Neural cell (in vitro differentiated cells): Measurements from ENCODE around the gene ARGLU1.

Experiments used
- CTCF ChIP-seq: fragments of 450-650 bp; IDR thresholded peaks from 2 replicates; pipeline ENCODE4 v1.5.1; 2014; ENCODE audit warnings: antibody characterized with exemption, mild to moderate bottlenecking, moderate library complexity; ENCODE audit not compliant: poor library complexity, severe bottlenecking
- EZH2 ChIP-seq: fragments of 200-600, 300-800 bp; shearing (Covaris generic), sonication (generic); IDR thresholded peaks from 2 replicates; pipeline ENCODE4 v1.6.1; 2014; ENCODE audit warnings: antibody characterized with exemption, low read length, borderline replicate concordance, mild to moderate bottlenecking; ENCODE audit not compliant: insufficient read depth, poor library complexity, severe bottlenecking
- POLR2AphosphoS5 ChIP-seq: IDR thresholded peaks from 2 replicates; pipeline ENCODE4 v1.6.1; 2012
- RAD21 ChIP-seq: fragments of 450-650 bp; conservative IDR thresholded peaks from 2 replicates; pipeline ENCODE4 v1.6.1; 2014; ENCODE audit warnings: antibody characterized with exemption, mild to moderate bottlenecking, moderate library complexity

GRCh38 chr13:106518512-106518911 lies 49.4 kb downstream of the ARGLU1 start:
- TF ChIP-seq POLR2AphosphoS5, result no peak
- no peak for TF ChIP-seq RAD21
- TF ChIP-seq EZH2, result no peak
- TF ChIP-seq CTCF, result no peak
